WTC11 (cell line): ENCODE data around the gene EGLN1. TPM values are rescaled to one million over a fixed set of nuclear protein-coding genes. Genes with fewer than 3 reads are reported as not detected.

Experiments used
- ATAC-seq: fragments of 200-7000 bp; cut with Tn5 transposase; 2 replicates; pipeline ENCODE4 v1.10.0; 2021; ENCODE audit warnings: mild to moderate bottlenecking, moderate library complexity
- CTCF ChIA-PET: fragments of 300-600 bp; sonication (Branson Sonifier 250); formaldehyde crosslinking; loops from one replicate; lab custom pipeline; 2021; ENCODE audit warnings: antibody characterized with exemption; lab: Charles Lee
- POLR2A ChIA-PET: fragments of 350-600 bp; sonication (Branson Sonifier 250); formaldehyde crosslinking; loops from one replicate; lab custom pipeline; 2021; ENCODE audit warnings: antibody characterized with exemption; lab: Charles Lee
- DNase-seq: peaks from one replicate; pipeline ENCODE4 v3.0.0; 2021; ENCODE audit warnings: low spot score
- H3K27ac Mint-ChIP-seq: 2 replicates; pipeline ENCODE4 v1.8.0; 2021; ENCODE audit warnings: mixed read lengths
- H3K27me3 Mint-ChIP-seq: 2 replicates; pipeline ENCODE4 v1.8.0; 2021; ENCODE audit warnings: low read depth, mild to moderate bottlenecking, moderate library complexity, mixed read lengths
- H3K36me3 Mint-ChIP-seq: 2 replicates; pipeline ENCODE4 v1.8.0; 2021; ENCODE audit warnings: mixed read lengths
- H3K4me1 Mint-ChIP-seq: 2 replicates; pipeline ENCODE4 v1.8.0; 2022; ENCODE audit warnings: mixed read lengths
- H3K4me3 Mint-ChIP-seq: 2 replicates; pipeline ENCODE4 v1.8.0; 2021; ENCODE audit warnings: mild to moderate bottlenecking, moderate library complexity, mixed read lengths
- H3K9me3 Mint-ChIP-seq: 2 replicates; pipeline ENCODE4 v1.8.0; 2021; ENCODE audit warnings: mixed read lengths
- CBFB ChIP-seq: sonication (generic); formaldehyde crosslinking; IDR thresholded peaks from 2 replicates; pipeline ENCODE4 v1.8.1; 2022; ENCODE audit warnings: mild to moderate bottlenecking, low read depth, missing genetic modification reagents
- CDX4 ChIP-seq: fragments of 250-450 bp; sonication (Bioruptor Pico); IDR thresholded peaks from 2 replicates; pipeline ENCODE4 v1.9.0; 2021; ENCODE audit warnings: moderate library complexity, mild to moderate bottlenecking, inconsistent platforms, borderline replicate concordance
- CREB1 ChIP-seq: sonication (generic); formaldehyde crosslinking; IDR thresholded peaks from 2 replicates; pipeline ENCODE4 v1.8.0; 2023; ENCODE audit warnings: mild to moderate bottlenecking, missing genetic modification reagents
- EMX1 ChIP-seq: fragments of 250-450 bp; sonication (Bioruptor Pico); IDR thresholded peaks from 2 replicates; pipeline ENCODE4 v1.8.0; 2021; ENCODE audit warnings: mild to moderate bottlenecking
- ETV6 ChIP-seq: sonication (generic); formaldehyde crosslinking; IDR thresholded peaks from 2 replicates; pipeline ENCODE4 v1.8.1; 2022; ENCODE audit warnings: mild to moderate bottlenecking, missing genetic modification reagents
- FOXP1 ChIP-seq: sonication (generic); formaldehyde crosslinking; IDR thresholded peaks from 2 replicates; pipeline ENCODE4 v1.8.0; 2022; ENCODE audit warnings: missing genetic modification reagents, mild to moderate bottlenecking, moderate library complexity, borderline replicate concordance
- NR3C1 ChIP-seq: sonication (generic); formaldehyde crosslinking; conservative IDR thresholded peaks from 2 replicates; pipeline ENCODE4 v1.8.1; 2023; ENCODE audit warnings: low read depth, mild to moderate bottlenecking, missing genetic modification reagents
- PRDM15 ChIP-seq: sonication (generic); formaldehyde crosslinking; IDR thresholded peaks from 2 replicates; pipeline ENCODE4 v1.8.0; 2022; ENCODE audit warnings: missing genetic modification reagents
- RELA ChIP-seq: sonication (generic); formaldehyde crosslinking; IDR thresholded peaks from 2 replicates; pipeline ENCODE4 v1.8.1; 2022; ENCODE audit warnings: missing genetic modification reagents, mild to moderate bottlenecking, borderline replicate concordance
- SMAD4 ChIP-seq: sonication (generic); formaldehyde crosslinking; IDR thresholded peaks from 2 replicates; pipeline ENCODE4 v1.8.0; 2022; ENCODE audit warnings: mild to moderate bottlenecking, missing genetic modification reagents
- ZNF416 ChIP-seq: fragments of 250-450 bp; sonication (Bioruptor Pico); IDR thresholded peaks from 2 replicates; pipeline ENCODE4 v1.9.0; 2021; ENCODE audit warnings: mild to moderate bottlenecking, inconsistent platforms
- ZNF671 ChIP-seq: fragments of 250-450 bp; sonication (Bioruptor Pico); IDR thresholded peaks from 2 replicates; pipeline ENCODE4 v1.8.0; 2021; ENCODE audit warnings: mild to moderate bottlenecking
- total RNA-seq: library from RNA; stranded (reverse); gene quantifications from 3 replicates; pipeline ENCODE4 v1.2.3, GENCODE V29; 2021
- TF ChIP-seq, protein P1 (sequence below): sonication (generic); formaldehyde crosslinking; IDR thresholded peaks from 2 replicates; pipeline ENCODE4 v1.8.1; 2023; ENCODE audit warnings: mild to moderate bottlenecking, missing genetic modification reagents
- TF ChIP-seq, protein P2 (sequence below): sonication (generic); formaldehyde crosslinking; IDR thresholded peaks from 2 replicates; pipeline ENCODE4 v1.8.1; 2023; ENCODE audit warnings: mild to moderate bottlenecking, missing genetic modification reagents, borderline replicate concordance
- TF ChIP-seq, protein P3 (sequence below): sonication (generic); formaldehyde crosslinking; IDR thresholded peaks from 2 replicates; pipeline ENCODE4 v1.8.0; 2023; ENCODE audit warnings: missing genetic modification reagents, mild to moderate bottlenecking, borderline replicate concordance
- TF ChIP-seq, protein P4 (sequence below): sonication (generic); formaldehyde crosslinking; IDR thresholded peaks from 2 replicates; pipeline ENCODE4 v1.8.0; 2022; ENCODE audit warnings: mild to moderate bottlenecking, missing genetic modification reagents

EGLN1 gene
- total RNA-seq, 1 experiment from 2014 or later = 13.7 TPM

DNA sequence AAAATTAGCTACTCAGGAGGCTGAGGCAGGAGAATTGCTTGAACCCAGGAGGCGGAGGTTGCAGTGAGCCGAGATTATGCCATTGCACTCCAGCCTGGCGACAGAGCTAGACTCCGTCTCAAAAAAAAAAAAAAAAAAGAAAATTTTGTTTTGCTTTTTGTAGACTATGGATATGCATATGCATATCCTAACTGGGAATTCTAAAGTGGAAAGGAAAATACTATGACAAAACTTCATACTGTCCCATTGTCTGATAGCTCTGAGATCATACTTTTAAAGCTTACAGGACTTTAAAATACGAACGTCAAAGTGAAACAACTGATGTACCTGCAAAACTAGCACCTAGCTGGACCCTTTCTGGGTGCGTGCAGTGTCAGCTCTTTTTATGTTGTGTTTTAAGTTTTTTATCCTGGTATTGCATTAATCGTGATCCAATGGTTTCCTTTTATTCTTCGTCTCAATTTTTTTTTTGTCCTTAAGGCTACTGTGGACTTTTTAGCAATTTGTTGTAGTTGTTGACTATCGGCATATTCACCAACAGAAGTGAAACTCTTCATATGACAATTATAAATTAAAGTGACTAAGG, 64.8 kb downstream of the EGLN1 start:
- H3K36me3 Mint-ChIP-seq = peaks cover 8% of the 10 kb centered on the region
- no peak overlapping the region for H3K4me3 Mint-ChIP-seq
- POLR2A ChIA-PET = interaction anchor here (0.6 kb wide), 1 partner anchor 789 kb away, joined by 3 read pairs; no protein-coding TSS in a partner anchor
- CTCF ChIA-PET = interaction anchor here (0.6 to 1.2 kb wide), 10 partner anchors 18 to 1663 kb away, joined by 3 to 8 read pairs (median 3); partner anchors contain the start of gene EXOC8
- ATAC-seq (no peak), DNase-seq (no peak)
- no peak overlapping the region for H3K27ac Mint-ChIP-seq
- no peaks in the 10 kb centered on the region for H3K27me3 Mint-ChIP-seq
- no peaks in the 10 kb centered on the region for H3K4me1 Mint-ChIP-seq
- TF ChIP-seq SMAD4 (CRISPR knock-in tag) (no peak), ZNF416 (CRISPR knock-in tag) (no peak), RELA (CRISPR knock-in tag) (no peak), NR3C1 (CRISPR knock-in tag) (no peak)
- TF ChIP-seq, protein P1, sequence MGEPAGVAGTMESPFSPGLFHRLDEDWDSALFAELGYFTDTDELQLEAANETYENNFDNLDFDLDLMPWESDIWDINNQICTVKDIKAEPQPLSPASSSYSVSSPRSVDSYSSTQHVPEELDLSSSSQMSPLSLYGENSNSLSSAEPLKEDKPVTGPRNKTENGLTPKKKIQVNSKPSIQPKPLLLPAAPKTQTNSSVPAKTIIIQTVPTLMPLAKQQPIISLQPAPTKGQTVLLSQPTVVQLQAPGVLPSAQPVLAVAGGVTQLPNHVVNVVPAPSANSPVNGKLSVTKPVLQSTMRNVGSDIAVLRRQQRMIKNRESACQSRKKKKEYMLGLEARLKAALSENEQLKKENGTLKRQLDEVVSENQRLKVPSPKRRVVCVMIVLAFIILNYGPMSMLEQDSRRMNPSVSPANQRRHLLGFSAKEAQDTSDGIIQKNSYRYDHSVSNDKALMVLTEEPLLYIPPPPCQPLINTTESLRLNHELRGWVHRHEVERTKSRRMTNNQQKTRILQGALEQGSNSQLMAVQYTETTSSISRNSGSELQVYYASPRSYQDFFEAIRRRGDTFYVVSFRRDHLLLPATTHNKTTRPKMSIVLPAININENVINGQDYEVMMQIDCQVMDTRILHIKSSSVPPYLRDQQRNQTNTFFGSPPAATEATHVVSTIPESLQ (CRISPR knock-in tag) = no peak
- H3K9me3 Mint-ChIP-seq = no peaks in the 10 kb centered on the region

GRCh38 chr1:231355171-231355570, 66.9 kb downstream of the EGLN1 start:
- no peak for DNase-seq
- ATAC-seq = no peak
- ChIA-PET POLR2A (no interaction called here), CTCF (no interaction called here)
- peaks cover 19% of the 10 kb centered on the region for H3K36me3 Mint-ChIP-seq
- TF ChIP-seq, protein P2, sequence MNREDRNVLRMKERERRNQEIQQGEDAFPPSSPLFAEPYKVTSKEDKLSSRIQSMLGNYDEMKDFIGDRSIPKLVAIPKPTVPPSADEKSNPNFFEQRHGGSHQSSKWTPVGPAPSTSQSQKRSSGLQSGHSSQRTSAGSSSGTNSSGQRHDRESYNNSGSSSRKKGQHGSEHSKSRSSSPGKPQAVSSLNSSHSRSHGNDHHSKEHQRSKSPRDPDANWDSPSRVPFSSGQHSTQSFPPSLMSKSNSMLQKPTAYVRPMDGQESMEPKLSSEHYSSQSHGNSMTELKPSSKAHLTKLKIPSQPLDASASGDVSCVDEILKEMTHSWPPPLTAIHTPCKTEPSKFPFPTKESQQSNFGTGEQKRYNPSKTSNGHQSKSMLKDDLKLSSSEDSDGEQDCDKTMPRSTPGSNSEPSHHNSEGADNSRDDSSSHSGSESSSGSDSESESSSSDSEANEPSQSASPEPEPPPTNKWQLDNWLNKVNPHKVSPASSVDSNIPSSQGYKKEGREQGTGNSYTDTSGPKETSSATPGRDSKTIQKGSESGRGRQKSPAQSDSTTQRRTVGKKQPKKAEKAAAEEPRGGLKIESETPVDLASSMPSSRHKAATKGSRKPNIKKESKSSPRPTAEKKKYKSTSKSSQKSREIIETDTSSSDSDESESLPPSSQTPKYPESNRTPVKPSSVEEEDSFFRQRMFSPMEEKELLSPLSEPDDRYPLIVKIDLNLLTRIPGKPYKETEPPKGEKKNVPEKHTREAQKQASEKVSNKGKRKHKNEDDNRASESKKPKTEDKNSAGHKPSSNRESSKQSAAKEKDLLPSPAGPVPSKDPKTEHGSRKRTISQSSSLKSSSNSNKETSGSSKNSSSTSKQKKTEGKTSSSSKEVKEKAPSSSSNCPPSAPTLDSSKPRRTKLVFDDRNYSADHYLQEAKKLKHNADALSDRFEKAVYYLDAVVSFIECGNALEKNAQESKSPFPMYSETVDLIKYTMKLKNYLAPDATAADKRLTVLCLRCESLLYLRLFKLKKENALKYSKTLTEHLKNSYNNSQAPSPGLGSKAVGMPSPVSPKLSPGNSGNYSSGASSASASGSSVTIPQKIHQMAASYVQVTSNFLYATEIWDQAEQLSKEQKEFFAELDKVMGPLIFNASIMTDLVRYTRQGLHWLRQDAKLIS (CRISPR knock-in tag) = no peak
- TF ChIP-seq ETV6 (CRISPR knock-in tag) (no peak), CBFB (no peak), FOXP1 (CRISPR knock-in tag) (no peak), CDX4 (CRISPR knock-in tag) (no peak), EMX1 (CRISPR knock-in tag) (no peak), ZNF671 (CRISPR knock-in tag) (no peak), CREB1 (CRISPR knock-in tag) (no peak), PRDM15 (CRISPR knock-in tag) (no peak)
- TF ChIP-seq, protein P3, sequence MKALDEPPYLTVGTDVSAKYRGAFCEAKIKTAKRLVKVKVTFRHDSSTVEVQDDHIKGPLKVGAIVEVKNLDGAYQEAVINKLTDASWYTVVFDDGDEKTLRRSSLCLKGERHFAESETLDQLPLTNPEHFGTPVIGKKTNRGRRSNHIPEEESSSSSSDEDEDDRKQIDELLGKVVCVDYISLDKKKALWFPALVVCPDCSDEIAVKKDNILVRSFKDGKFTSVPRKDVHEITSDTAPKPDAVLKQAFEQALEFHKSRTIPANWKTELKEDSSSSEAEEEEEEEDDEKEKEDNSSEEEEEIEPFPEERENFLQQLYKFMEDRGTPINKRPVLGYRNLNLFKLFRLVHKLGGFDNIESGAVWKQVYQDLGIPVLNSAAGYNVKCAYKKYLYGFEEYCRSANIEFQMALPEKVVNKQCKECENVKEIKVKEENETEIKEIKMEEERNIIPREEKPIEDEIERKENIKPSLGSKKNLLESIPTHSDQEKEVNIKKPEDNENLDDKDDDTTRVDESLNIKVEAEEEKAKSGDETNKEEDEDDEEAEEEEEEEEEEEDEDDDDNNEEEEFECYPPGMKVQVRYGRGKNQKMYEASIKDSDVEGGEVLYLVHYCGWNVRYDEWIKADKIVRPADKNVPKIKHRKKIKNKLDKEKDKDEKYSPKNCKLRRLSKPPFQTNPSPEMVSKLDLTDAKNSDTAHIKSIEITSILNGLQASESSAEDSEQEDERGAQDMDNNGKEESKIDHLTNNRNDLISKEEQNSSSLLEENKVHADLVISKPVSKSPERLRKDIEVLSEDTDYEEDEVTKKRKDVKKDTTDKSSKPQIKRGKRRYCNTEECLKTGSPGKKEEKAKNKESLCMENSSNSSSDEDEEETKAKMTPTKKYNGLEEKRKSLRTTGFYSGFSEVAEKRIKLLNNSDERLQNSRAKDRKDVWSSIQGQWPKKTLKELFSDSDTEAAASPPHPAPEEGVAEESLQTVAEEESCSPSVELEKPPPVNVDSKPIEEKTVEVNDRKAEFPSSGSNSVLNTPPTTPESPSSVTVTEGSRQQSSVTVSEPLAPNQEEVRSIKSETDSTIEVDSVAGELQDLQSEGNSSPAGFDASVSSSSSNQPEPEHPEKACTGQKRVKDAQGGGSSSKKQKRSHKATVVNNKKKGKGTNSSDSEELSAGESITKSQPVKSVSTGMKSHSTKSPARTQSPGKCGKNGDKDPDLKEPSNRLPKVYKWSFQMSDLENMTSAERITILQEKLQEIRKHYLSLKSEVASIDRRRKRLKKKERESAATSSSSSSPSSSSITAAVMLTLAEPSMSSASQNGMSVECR (CRISPR knock-in tag) = no peak
- TF ChIP-seq, protein P4, sequence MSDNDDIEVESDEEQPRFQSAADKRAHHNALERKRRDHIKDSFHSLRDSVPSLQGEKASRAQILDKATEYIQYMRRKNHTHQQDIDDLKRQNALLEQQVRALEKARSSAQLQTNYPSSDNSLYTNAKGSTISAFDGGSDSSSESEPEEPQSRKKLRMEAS (CRISPR knock-in tag) = no peak
- no peaks in the 10 kb centered on the region for H3K4me1 Mint-ChIP-seq
- no peak overlapping the region; the same call in 1 of the 2 replicates for H3K27ac Mint-ChIP-seq
- no peaks in the 10 kb centered on the region for H3K27me3 Mint-ChIP-seq
- H3K9me3 Mint-ChIP-seq = no peaks in the 10 kb centered on the region
- no peak overlapping the region for H3K4me3 Mint-ChIP-seq
